Trophoblast cell (in vitro differentiated cells and primary cell): Measurements from ENCODE around the gene MED4.
A peak's percentile ranks its signal among the peaks of the same experiment; 100 is the strongest.

ENCODE experiments used
- DNase-seq, 2 donors: peaks; one replicate each; pipeline ENCODE4 v3.0.0-alpha.2; 2016
- H2AFZ ChIP-seq: 2 replicates; pipeline ENCODE4 v1.6.1; 2013; ENCODE audit warnings: low read length, moderate library complexity, mild to moderate bottlenecking; ENCODE audit not compliant: insufficient read depth, poor library complexity
- H2AK5ac ChIP-seq: 2 replicates; pipeline ENCODE4 v1.6.1; 2013; ENCODE audit warnings: mild to moderate bottlenecking, low read length
- H2BK120ac ChIP-seq: 2 replicates; pipeline ENCODE4 v1.6.1; 2013; ENCODE audit warnings: low read length, mild to moderate bottlenecking, moderate library complexity; ENCODE audit not compliant: insufficient read depth, poor library complexity
- H2BK12ac ChIP-seq: 2 replicates; pipeline ENCODE4 v1.6.1; 2013; ENCODE audit warnings: mild to moderate bottlenecking, low read length, moderate library complexity
- H2BK5ac ChIP-seq: 2 replicates; pipeline ENCODE4 v1.6.1; 2013; ENCODE audit warnings: low read length, low read depth, moderate library complexity, mild to moderate bottlenecking; ENCODE audit not compliant: poor library complexity
- H3K14ac ChIP-seq: 2 replicates; pipeline ENCODE4 v1.6.1; 2013; ENCODE audit warnings: mild to moderate bottlenecking, low read length
- H3K18ac ChIP-seq: 2 replicates; pipeline ENCODE4 v1.6.1; 2013; ENCODE audit warnings: mild to moderate bottlenecking, low read length
- H3K23ac ChIP-seq: 2 replicates; pipeline ENCODE4 v1.6.1; 2013; ENCODE audit warnings: low read length
- H3K27ac ChIP-seq: 2 replicates; pipeline ENCODE4 v1.5.1; 2013; ENCODE audit warnings: low read depth, mild to moderate bottlenecking, inconsistent platforms, low read length, moderate library complexity
- H3K27me3 ChIP-seq: 2 replicates; pipeline ENCODE4 v1.6.1; 2013; ENCODE audit warnings: inconsistent platforms, mild to moderate bottlenecking, low read length, moderate library complexity; ENCODE audit not compliant: insufficient read depth
- H3K36me3 ChIP-seq, 2 experiments: 1 replicate in 1 of 2; 2 replicates in 1 of 2; pipeline ENCODE4 v1.6.1; 2013; ENCODE audit warnings: low read length in 2 of 2, mild to moderate bottlenecking in 2 of 2, moderate library complexity in 1 of 2; ENCODE audit not compliant: insufficient read depth in 2 of 2, control insufficient read depth in 1 of 2
- H3K4ac ChIP-seq: 2 replicates; pipeline ENCODE4 v1.6.1; 2013; ENCODE audit warnings: low read depth, mild to moderate bottlenecking, low read length, moderate library complexity
- H3K4me1 ChIP-seq, 2 experiments: 1 replicate in 1 of 2; 2 replicates in 1 of 2; pipeline ENCODE4 v1.6.1; 2013; ENCODE audit warnings: low read length in 2 of 2, mild to moderate bottlenecking in 2 of 2, moderate library complexity in 1 of 2; ENCODE audit not compliant: insufficient read depth in 2 of 2, control insufficient read depth in 1 of 2
- H3K4me2 ChIP-seq: 2 replicates; pipeline ENCODE4 v1.6.1; 2013; ENCODE audit warnings: inconsistent platforms, mild to moderate bottlenecking, low read length, moderate library complexity
- H3K4me3 ChIP-seq: 2 replicates; pipeline ENCODE4 v1.5.1; 2013; ENCODE audit warnings: mild to moderate bottlenecking, low read depth, low read length, inconsistent platforms
- H3K79me1 ChIP-seq: one replicate; pipeline ENCODE4 v1.6.1; 2013; ENCODE audit warnings: low read length
- H3K79me2 ChIP-seq: 2 replicates; pipeline ENCODE4 v1.6.1; 2013; ENCODE audit warnings: low read length, mild to moderate bottlenecking; ENCODE audit not compliant: control insufficient read depth, insufficient read depth, poor library complexity
- H3K9ac ChIP-seq: 2 replicates; pipeline ENCODE4 v1.6.1; 2013; ENCODE audit warnings: mild to moderate bottlenecking, low read length
- H3K9me3 ChIP-seq: 2 replicates; pipeline ENCODE4 v1.6.1; 2013; ENCODE audit warnings: low read depth, mild to moderate bottlenecking, control low read depth, inconsistent platforms, low read length; ENCODE audit not compliant: insufficient read depth
- H4K12ac ChIP-seq: 2 replicates; pipeline ENCODE4 v1.6.1; 2013; ENCODE audit warnings: low read depth, mild to moderate bottlenecking, low read length, moderate library complexity
- H4K8ac ChIP-seq: 2 replicates; pipeline ENCODE4 v1.6.1; 2013; ENCODE audit warnings: low read depth, mild to moderate bottlenecking, low read length, moderate library complexity
- H4K91ac ChIP-seq: one replicate; pipeline ENCODE4 v1.6.1; 2013; ENCODE audit warnings: low read depth, mild to moderate bottlenecking, low read length, moderate library complexity
- WGBS: extraction: QIAGEN DNeasy Blood & Tissue Kit; methylation state at CpG from one replicate; pipeline ENCODE4 v1.1.7; 2013; ENCODE audit warnings: missing lambda C conversion rate; ENCODE audit not compliant: insufficient read length, insufficient coverage; ENCODE audit errors: extremely low coverage; 5-methylcytosine and 5-hydroxymethylcytosine counted together

Gene MED4

DNA sequence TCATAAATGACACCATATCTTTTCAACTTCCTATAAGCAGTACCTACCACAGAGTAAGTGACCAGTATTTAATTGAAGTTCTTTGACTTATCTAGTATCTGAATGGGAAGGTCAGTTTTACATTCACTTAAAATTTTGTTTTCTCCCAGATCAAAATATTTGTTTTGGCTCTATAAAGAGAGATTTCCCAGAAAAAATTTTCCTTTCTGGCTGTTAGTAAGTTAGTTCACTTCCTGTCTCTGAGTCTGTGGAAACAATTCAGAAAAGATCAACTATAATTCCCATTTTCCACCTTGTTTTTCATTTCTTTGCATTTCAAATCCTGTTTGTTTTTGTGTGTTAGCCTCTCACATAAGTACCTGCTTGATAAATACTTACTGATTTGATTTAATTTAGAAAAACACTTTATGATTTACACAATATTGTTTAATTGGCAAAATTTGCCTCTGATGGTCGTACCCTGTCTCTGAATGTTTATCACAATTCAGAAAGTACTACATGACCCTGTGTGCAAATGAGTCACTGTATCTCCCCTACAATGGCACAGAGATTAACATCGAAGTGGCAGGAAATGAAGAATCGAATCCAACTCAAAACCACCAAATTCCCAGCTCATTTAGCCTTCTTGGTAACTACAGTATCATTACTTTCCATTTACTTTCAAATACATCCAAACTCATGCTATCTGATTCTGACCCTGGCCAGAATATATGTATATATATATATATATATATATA, 15.4 kb upstream of the MED4 start:
- Histone ChIP-seq H4K8ac (no peak overlapping the region), H3K4me1 (peaks cover 0 to 3% of the 10 kb centered on the region in 2 experiments), H4K12ac (no peak overlapping the region), H3K9ac (no peak overlapping the region), H3K79me1 (no peaks in the 10 kb centered on the region), H3K14ac (no peak overlapping the region), H3K79me2 (no peaks in the 10 kb centered on the region), H3K23ac (no peak overlapping the region), H3K36me3 (no peaks in the 10 kb centered on the region), H2AK5ac (no peak overlapping the region), H2BK120ac (no peak overlapping the region), H3K9me3 (no peaks in the 10 kb centered on the region), H3K4ac (no peak overlapping the region), H3K27ac (no peak overlapping the region), H3K27me3 (no peaks in the 10 kb centered on the region), H4K91ac (no peak overlapping the region), H2AFZ (no peak overlapping the region), H3K4me3 (no peak overlapping the region), H3K4me2 (no peak overlapping the region), H2BK12ac (no peak overlapping the region), H2BK5ac (no peak overlapping the region), H3K18ac (no peak overlapping the region)
- no CpG with 5 or more reads among the region's 3 CpGs for WGBS
- DNase-seq, result no peak

DNA sequence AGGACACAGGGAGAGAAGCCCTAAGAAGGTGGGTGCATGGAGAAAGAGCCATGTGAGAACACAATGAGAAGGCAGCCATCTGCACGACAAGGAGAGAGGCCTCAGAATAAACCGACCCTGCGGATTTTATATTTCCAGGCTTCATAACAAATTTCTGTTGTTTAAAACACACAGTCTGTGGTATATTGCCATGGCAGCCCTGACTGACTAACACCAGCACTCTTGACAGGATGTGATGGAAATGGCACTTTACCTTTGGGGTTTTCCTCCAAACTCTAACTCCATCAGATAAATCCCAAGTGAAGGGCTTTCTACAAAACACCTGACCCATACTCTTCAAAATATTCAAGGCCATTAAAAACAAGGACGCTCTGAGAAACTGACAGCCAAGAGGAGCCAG, 13.2 kb upstream of the MED4 start:
- peaks cover 0 to 3% of the 10 kb centered on the region in 2 experiments for H3K4me1 ChIP-seq
- H3K36me3 ChIP-seq, result no peaks in the 10 kb centered on the region
- H3K4me3 ChIP-seq, result no peak overlapping the region
- H3K27me3 ChIP-seq, result no peaks in the 10 kb centered on the region
- H3K4ac ChIP-seq, result no peak overlapping the region
- no peaks in the 10 kb centered on the region for H3K79me1 ChIP-seq
- no peak overlapping the region for H3K9ac ChIP-seq
- no CpG with 5 or more reads among the region's 4 CpGs for WGBS
- H2AK5ac ChIP-seq, result no peak overlapping the region
- no peak overlapping the region for H4K12ac ChIP-seq
- H3K27ac ChIP-seq, result no peak overlapping the region
- DNase-seq, result no peak
- no peak overlapping the region for H3K23ac ChIP-seq
- no peak overlapping the region for H2BK12ac ChIP-seq
- H3K79me2 ChIP-seq, result no peaks in the 10 kb centered on the region
- H3K4me2 ChIP-seq, result no peak overlapping the region
- H3K18ac ChIP-seq, result no peak overlapping the region
- no peak overlapping the region for H4K8ac ChIP-seq
- no peak overlapping the region for H2BK5ac ChIP-seq
- no peak overlapping the region for H2BK120ac ChIP-seq
- H3K14ac ChIP-seq, result no peak overlapping the region
- H4K91ac ChIP-seq, result no peak overlapping the region
- H2AFZ ChIP-seq, result no peak overlapping the region
- H3K9me3 ChIP-seq, result no peaks in the 10 kb centered on the region

DNA sequence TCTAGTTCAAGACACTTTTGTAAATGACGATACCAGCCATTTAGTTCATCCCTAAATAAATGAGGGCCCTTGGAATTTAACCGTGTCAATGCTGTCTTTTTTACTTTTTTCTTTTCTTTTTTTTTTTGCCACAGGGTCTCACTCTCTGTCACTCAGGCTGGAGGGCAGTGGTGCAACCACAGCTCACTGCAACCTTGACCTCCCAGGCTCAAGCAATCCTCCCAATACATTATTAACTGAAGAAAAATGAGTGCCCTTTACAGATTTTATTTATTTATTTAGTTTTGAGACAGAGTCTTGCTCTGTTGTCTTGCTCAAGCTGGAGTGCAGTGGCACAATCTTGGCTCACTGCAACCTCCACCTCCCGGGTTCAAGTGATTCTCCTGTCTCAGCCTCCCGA, 2.9 kb upstream of the MED4 start:
- H3K79me2 ChIP-seq, result peaks cover 10% of the 10 kb centered on the region
- H3K4me1 ChIP-seq, result peaks cover 0 to 6% of the 10 kb centered on the region in 2 experiments
- no peak overlapping the region for H3K4me3 ChIP-seq
- no peak overlapping the region for H3K23ac ChIP-seq
- H3K14ac ChIP-seq, result no peak overlapping the region
- H3K9ac ChIP-seq, result no peak overlapping the region
- no peaks in the 10 kb centered on the region for H3K36me3 ChIP-seq
- no peak overlapping the region for H3K18ac ChIP-seq
- H4K8ac ChIP-seq, result no peak overlapping the region
- no peak overlapping the region for H4K91ac ChIP-seq
- H3K27me3 ChIP-seq, result no peaks in the 10 kb centered on the region
- no peak overlapping the region for H3K4me2 ChIP-seq
- no peak overlapping the region for H2BK5ac ChIP-seq
- WGBS, result no CpG with 5 or more reads among the region's 4 CpGs
- peaks cover 3% of the 10 kb centered on the region for H3K79me1 ChIP-seq
- DNase-seq, result no peak
- no peak overlapping the region for H3K4ac ChIP-seq
- H4K12ac ChIP-seq, result no peak overlapping the region
- no peak overlapping the region for H2AK5ac ChIP-seq
- H2AFZ ChIP-seq, result no peak overlapping the region
- H2BK120ac ChIP-seq, result no peak overlapping the region
- no peak overlapping the region for H3K27ac ChIP-seq
- H3K9me3 ChIP-seq, result no peaks in the 10 kb centered on the region
- no peak overlapping the region for H2BK12ac ChIP-seq

DNA sequence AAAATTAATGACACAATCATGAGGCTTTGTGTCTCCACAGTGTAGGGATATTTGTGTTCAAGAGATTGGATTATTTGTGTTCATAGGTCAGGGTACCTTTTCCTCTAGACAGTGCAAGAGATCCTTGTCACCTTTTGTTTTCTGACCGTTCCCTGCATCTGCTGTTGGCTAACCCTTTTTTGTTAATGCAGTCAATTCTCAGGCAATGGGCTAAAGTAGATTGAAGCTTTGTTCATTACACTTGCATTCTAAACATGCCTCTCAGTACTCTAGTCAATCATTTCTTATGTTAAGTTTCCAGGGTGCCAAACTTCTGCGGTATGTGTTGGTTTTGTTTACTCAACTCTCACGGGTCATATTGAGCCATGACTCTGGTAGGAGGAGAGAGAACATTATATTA, 1.8 kb upstream of the MED4 start:
- H2BK5ac ChIP-seq, result no peak overlapping the region
- peaks cover 12% of the 10 kb centered on the region for H3K79me2 ChIP-seq
- no peak overlapping the region for H3K9ac ChIP-seq
- peaks cover 2% of the 10 kb centered on the region for H3K9me3 ChIP-seq
- no peak overlapping the region for H4K12ac ChIP-seq
- H3K4me3 ChIP-seq, result no peak overlapping the region
- no peak overlapping the region for H3K14ac ChIP-seq
- H3K23ac ChIP-seq, result no peak overlapping the region
- H3K18ac ChIP-seq, result no peak overlapping the region
- peak in 1 of 2 donors; percentile 19 for DNase-seq
- H2AK5ac ChIP-seq, result no peak overlapping the region
- no peak overlapping the region for H3K4ac ChIP-seq
- WGBS, result no CpG with 5 or more reads among the region's 3 CpGs
- H2BK120ac ChIP-seq, result no peak overlapping the region
- no peak overlapping the region for H2AFZ ChIP-seq
- H4K8ac ChIP-seq, result no peak overlapping the region
- H3K4me1 ChIP-seq, result peaks cover 0 to 8% of the 10 kb centered on the region in 2 experiments
- peaks cover 0 to 2% of the 10 kb centered on the region in 2 experiments for H3K36me3 ChIP-seq
- H3K27ac ChIP-seq, result no peak overlapping the region
- no peak overlapping the region for H4K91ac ChIP-seq
- no peaks in the 10 kb centered on the region for H3K27me3 ChIP-seq
- H3K79me1 ChIP-seq, result peaks cover 3% of the 10 kb centered on the region
- H2BK12ac ChIP-seq, result no peak overlapping the region
- no peak overlapping the region for H3K4me2 ChIP-seq
